Measurements from ENCODE around the gene PMCH.
"Not testable (repeated sequence)": the region's sequence is repeated elsewhere in the genome, so short reads cannot be mapped to it uniquely, and the experiment has no call there.

PMCH gene

DNA sequence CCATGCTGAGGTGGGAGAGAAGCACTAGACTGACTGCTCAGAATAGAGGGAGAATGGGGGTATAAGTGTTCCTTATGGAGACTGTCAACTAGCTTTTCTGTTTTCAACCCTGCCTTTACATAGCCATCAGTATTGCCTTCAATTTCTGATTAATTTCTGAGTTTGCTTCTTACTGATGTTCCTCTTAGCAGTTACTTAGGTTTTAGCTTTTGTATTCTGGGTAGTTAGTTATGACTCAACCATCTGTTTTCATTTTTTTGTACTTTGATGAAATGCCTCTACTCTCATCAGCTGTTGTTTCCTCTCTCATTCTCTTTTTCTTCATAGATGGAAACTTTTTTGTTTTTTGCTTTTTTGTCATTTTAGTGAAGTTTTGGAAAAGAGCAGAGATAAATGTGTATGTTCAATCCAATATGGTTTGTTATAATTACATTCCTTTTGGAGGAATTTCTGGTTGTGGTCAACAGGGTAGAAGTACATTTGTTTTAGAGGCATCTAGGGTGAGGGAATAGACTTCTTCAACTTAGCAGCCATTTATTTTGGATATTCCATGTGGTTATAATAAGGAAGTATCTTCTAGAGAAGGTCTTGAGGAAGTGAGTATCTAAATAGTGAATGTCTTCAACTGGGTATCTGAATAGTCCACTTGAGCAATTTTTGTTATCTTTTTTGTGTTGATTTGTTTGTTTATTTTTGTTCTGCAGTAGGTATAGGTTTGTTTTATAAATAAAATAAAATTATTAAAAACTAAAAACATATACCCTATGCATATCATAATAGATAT is 29.6 kb downstream of the PMCH start:
- TF ChIP-seq SUZ12 (IDR thresholded peaks at IDR 0.05), result no peak
- TF ChIP-seq L3MBTL2 (conservative IDR thresholded peaks at IDR 0.05), result no peak
- no peak for TF ChIP-seq ZNF384 (IDR thresholded peaks at IDR 0.05)
- TF ChIP-seq ARNT (IDR thresholded peaks at IDR 0.05), result no peak
- no peak for TF ChIP-seq LEF1 (IDR thresholded peaks at IDR 0.05; ENCODE audit: borderline replicate concordance)
- TF ChIP-seq FOXM1 (IDR thresholded peaks at IDR 0.05; ENCODE audit: borderline replicate concordance), result no peak
- no peak for TF ChIP-seq HDGF (IDR thresholded peaks at IDR 0.05; ENCODE audit: borderline replicate concordance)
- TF ChIP-seq FOXA1 (IDR thresholded peaks at IDR 0.05), result no peak
- no peak for TF ChIP-seq SP1 (IDR thresholded peaks at IDR 0.05)
- TF ChIP-seq CTBP1 (IDR thresholded peaks at IDR 0.05; ENCODE audit: borderline replicate concordance), result no peak
- no peak for TF ChIP-seq FOXK2 (IDR thresholded peaks at IDR 0.05)
- no peak for TF ChIP-seq BHLHE40 (IDR thresholded peaks at IDR 0.05; ENCODE audit: borderline replicate concordance)
- TF ChIP-seq, protein P1, sequence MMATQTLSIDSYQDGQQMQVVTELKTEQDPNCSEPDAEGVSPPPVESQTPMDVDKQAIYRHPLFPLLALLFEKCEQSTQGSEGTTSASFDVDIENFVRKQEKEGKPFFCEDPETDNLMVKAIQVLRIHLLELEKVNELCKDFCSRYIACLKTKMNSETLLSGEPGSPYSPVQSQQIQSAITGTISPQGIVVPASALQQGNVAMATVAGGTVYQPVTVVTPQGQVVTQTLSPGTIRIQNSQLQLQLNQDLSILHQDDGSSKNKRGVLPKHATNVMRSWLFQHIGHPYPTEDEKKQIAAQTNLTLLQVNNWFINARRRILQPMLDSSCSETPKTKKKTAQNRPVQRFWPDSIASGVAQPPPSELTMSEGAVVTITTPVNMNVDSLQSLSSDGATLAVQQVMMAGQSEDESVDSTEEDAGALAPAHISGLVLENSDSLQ (IDR thresholded peaks at IDR 0.05), result no peak
- TF ChIP-seq NFRKB (IDR thresholded peaks at IDR 0.05), result no peak
- TF ChIP-seq ELF4 (IDR thresholded peaks at IDR 0.05), result no peak
- no peak for TF ChIP-seq TARDBP (IDR thresholded peaks at IDR 0.05)
- CTCF ChIA-PET, result interaction anchor here (0.7 kb wide), 1 partner anchor 51 kb away, joined by 3 read pairs; no protein-coding TSS in a partner anchor
- DNase-seq (ENCODE audit: extremely low spot score), result no peak
- POLR2A ChIA-PET, result no interaction called here

DNA sequence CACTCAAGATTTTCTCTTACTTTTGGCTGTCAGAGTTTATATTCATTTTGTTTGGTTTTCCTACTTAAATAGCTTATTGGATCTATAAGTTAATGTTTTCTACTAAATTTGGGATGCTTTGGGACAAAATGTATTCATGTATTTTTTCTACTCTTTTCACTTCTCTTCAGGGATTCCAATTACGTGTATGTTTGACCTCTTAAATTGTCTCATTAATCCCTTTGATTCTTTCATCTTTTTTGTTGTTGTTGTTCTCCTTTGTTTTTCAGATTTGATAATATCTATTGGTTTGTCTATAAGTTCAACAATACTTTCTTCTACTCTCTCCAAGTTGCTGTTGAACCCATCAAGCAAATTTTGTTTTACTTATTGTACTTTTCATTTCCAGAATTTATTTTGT is 34.2 kb downstream of the PMCH start:
- POLR2A ChIA-PET, result no interaction called here
- CTCF ChIA-PET, result no interaction called here
- DNase-seq (ENCODE audit: extremely low spot score), result no peak
- TF ChIP-seq ZNF384 (IDR thresholded peaks at IDR 0.05), result no peak
- TF ChIP-seq SP1 (IDR thresholded peaks at IDR 0.05), result no peak
- no peak for TF ChIP-seq HDGF (IDR thresholded peaks at IDR 0.05; ENCODE audit: borderline replicate concordance)

DNA sequence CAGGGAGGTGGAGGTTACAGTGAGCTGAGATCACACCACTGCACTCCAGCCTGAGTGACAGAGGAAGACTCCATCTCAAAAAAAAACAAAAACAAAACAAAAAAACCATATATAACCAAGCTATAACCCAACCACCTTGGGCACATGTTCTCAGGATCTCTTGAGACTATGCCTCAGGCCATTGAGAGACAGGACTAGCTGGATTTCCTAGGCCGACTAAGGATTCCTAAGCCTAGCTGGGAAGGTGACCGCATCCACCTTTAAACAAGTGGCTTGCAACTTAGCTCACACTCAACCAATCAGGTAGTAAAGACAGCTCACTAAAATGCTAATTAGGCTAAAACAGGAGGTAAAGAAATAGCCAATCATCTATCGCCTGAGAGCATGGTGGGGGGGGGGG is 42.4 kb downstream of the PMCH start:
- DNase-seq (ENCODE audit: extremely low spot score); POLR2A ChIA-PET; CTCF ChIA-PET: not testable (repeated sequence)

DNA sequence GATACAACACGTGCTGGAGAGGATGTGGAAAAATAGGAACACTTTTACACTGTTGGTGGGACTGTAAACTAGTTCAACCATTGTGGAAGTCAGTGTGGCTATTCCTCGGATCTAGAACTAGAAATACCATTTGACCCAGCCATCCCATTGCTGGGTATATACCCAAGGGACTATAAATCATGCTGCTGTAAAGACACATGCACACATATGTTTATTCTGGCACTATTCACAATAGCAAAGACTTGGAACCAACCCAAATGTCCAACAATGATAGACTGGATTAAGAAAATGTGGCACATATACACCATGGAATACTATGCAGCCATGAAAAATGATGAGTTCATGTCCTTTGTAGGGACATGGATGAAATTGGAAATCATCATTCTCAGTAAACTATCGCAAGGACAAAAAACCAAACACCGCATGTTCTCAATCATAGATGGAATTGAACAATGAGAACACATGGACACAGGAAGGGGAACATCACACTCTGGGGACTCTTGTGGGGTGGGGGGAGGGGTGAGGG is 50.5 kb downstream of the PMCH start:
- CTCF ChIA-PET; POLR2A ChIA-PET; DNase-seq (ENCODE audit: extremely low spot score): not testable (repeated sequence)
